Measurements from ENCODE around the gene HIGD1A.

HIGD1A gene

GRCh38 chr3:42796332-42796885, 7.9 kb downstream of the HIGD1A start:
- no peak for TF ChIP-seq CTCF (IDR thresholded peaks at IDR 0.05; ENCODE audit: low read depth, low read length)
- no peak overlapping the region for H3K4me3 ChIP-seq (ENCODE audit: low read depth, low read length)

DNA sequence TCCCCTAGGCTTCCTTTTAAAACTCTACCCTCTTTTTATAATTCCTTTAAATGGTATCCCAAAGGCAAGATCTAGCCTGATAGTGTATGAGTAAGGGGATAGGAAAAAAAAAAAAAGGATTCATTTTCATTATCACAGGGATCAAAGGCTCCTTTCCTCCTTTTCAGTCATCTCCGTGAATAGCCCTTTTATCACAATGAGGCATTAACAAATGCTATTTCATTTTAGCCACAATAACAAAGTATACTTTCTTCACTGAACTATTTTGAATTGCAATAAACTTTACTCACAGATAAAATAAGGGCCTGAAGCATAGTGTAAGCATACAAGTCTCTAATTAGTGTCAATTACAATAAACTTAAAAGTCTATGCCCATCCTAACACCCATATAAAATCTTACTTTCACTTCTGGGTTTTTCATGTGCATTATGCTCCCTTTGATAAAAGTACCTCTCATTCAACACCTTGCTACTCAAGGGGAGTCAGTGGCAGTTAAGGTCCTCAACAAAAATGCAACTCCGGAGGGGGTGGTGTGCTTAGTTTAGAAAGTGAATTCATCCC, 8.6 kb downstream of the HIGD1A start:
- H3K4me3 ChIP-seq (ENCODE audit: low read depth, low read length) = no peak overlapping the region
- no peak for TF ChIP-seq CTCF (IDR thresholded peaks at IDR 0.05; ENCODE audit: low read depth, low read length)

DNA sequence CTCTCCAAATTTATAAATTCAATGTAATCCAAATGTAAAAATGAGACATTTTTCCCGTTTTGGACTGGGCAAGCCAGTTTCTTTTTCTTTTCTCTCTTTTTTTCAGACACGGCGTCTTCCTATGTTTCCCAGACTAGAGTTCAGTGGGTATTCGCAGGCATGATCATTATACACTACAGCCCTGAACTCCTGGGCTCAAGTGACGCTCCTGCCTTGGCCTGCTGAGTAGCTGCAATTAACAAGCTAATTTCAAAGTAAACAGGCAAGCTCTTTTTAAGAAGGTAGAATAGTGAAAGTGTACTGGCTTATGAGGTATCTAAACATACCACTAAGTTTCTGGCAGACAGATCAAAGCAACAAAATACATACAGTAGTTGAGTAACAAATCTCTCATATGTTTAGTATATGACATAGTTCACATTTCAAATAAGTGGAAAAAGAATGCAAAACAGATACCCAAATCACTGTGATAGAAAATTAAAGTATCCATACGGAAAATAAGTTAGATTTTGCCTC, 13.5 kb downstream of the HIGD1A start:
- H3K4me3 ChIP-seq (ENCODE audit: low read depth, low read length) = no peak overlapping the region
- no peak for TF ChIP-seq CTCF (IDR thresholded peaks at IDR 0.05; ENCODE audit: low read depth, low read length)

GRCh38 chr3:42786631-42787030, 17.7 kb downstream of the HIGD1A start:
- H3K4me3 ChIP-seq (ENCODE audit: low read depth, low read length) = no peak overlapping the region
- TF ChIP-seq CTCF (IDR thresholded peaks at IDR 0.05; ENCODE audit: low read depth, low read length) = no peak

- no peak for TF ChIP-seq CTCF (IDR thresholded peaks at IDR 0.05; ENCODE audit: low read depth, low read length)
- no peak overlapping the region for H3K4me3 ChIP-seq (ENCODE audit: low read depth, low read length)
Measured at GRCh38 chr3:42786212-42786611, 18.1 kb downstream of the HIGD1A start.

GRCh38 chr3:42780892-42781700, 23.2 kb downstream of the HIGD1A start:
- TF ChIP-seq CTCF (IDR thresholded peaks at IDR 0.05; ENCODE audit: low read depth, low read length) = peak; percentile 56
- no peak overlapping the region for H3K4me3 ChIP-seq (ENCODE audit: low read depth, low read length)

GRCh38 chr3:42780398-42780797, 23.9 kb downstream of the HIGD1A start:
- no peak for TF ChIP-seq CTCF (IDR thresholded peaks at IDR 0.05; ENCODE audit: low read depth, low read length)
- no peak overlapping the region for H3K4me3 ChIP-seq (ENCODE audit: low read depth, low read length)

All from WI38 (cell line).